GM23338 (cell line): ENCODE measurements around the gene TESK2. TPM values are rescaled to one million over a fixed set of nuclear protein-coding genes. Genes with fewer than 3 reads are reported as not detected.
"Not testable (repeated sequence)": the region's sequence is repeated elsewhere in the genome, so short reads cannot be mapped to it uniquely, and the experiment has no call there.

Experiments used
- ATAC-seq: fragments of 200-7000 bp; cut with Tn5 transposase; 3 replicates; pipeline ENCODE4 v1.9.1; 2020
- DNase-seq: peaks from one replicate; pipeline ENCODE4 v3.0.0-alpha.2; 2015; ENCODE audit warnings: low spot score
- H2AFZ ChIP-seq: fragments of 200-600 bp; sonication (generic); 2 replicates; pipeline ENCODE4 v1.8.0; 2016; ENCODE audit warnings: antibody characterized with exemption, mild to moderate bottlenecking, moderate library complexity
- H3F3A ChIP-seq: fragments of 200-600 bp; sonication (generic); replicated peaks from 2 replicates; pipeline ENCODE4 v1.8.0; 2017; ENCODE audit warnings: antibody characterized with exemption, mixed run types, low read depth
- H3K27ac ChIP-seq: fragments of 200-600 bp; sonication (generic); 2 replicates; pipeline ENCODE4 v1.6.1; 2016; ENCODE audit warnings: low read depth
- H3K27me3 ChIP-seq: fragments of 200-600 bp; sonication (generic); 2 replicates; pipeline ENCODE4 v1.8.0; 2016; ENCODE audit warnings: mild to moderate bottlenecking, mixed run types, moderate library complexity; ENCODE audit not compliant: insufficient read depth
- H3K36me3 ChIP-seq: fragments of 200-600 bp; sonication (generic); 2 replicates; pipeline ENCODE4 v1.8.0; 2016; ENCODE audit warnings: mild to moderate bottlenecking; ENCODE audit not compliant: insufficient read depth
- H3K4me1 ChIP-seq: fragments of 200-600 bp; sonication (generic); 2 replicates; pipeline ENCODE4 v1.8.0; 2016; ENCODE audit warnings: mild to moderate bottlenecking, moderate library complexity; ENCODE audit not compliant: insufficient read depth
- H3K4me2 ChIP-seq: fragments of 200-600 bp; sonication (generic); 2 replicates; pipeline ENCODE4 v1.7.1; 2017; ENCODE audit warnings: mixed run types
- H3K4me3 ChIP-seq: fragments of 200-600 bp; sonication (generic); 2 replicates; pipeline ENCODE4 v1.6.1; 2016; ENCODE audit warnings: mixed run types
- H3K79me2 ChIP-seq: fragments of 200-600 bp; sonication (generic); replicated peaks from 2 replicates; pipeline ENCODE4 v1.8.0; 2017; ENCODE audit warnings: mild to moderate bottlenecking; ENCODE audit not compliant: insufficient read depth
- H3K9me2 ChIP-seq: fragments of 200-600 bp; sonication (generic); 2 replicates; pipeline ENCODE4 v1.8.0; 2017; ENCODE audit not compliant: insufficient read depth
- H4K20me1 ChIP-seq: fragments of 200-600 bp; sonication (generic); replicated peaks from 2 replicates; pipeline ENCODE4 v1.8.0; 2017; ENCODE audit warnings: mild to moderate bottlenecking; ENCODE audit not compliant: insufficient read depth
- H3K27ac Mint-ChIP-seq: 2 replicates; pipeline ENCODE4 v1.8.0; 2020; ENCODE audit warnings: inconsistent platforms, mild to moderate bottlenecking, moderate library complexity, mixed read lengths
- H3K27me3 Mint-ChIP-seq: 3 replicates; pipeline ENCODE4 v1.8.0; 2022; ENCODE audit warnings: low read depth, mild to moderate bottlenecking, moderate library complexity, mixed read lengths, inconsistent platforms; ENCODE audit not compliant: insufficient read depth, poor library complexity
- H3K36me3 Mint-ChIP-seq: 3 replicates; pipeline ENCODE4 v1.8.0; 2021; ENCODE audit warnings: low read depth, mild to moderate bottlenecking, inconsistent platforms, moderate library complexity, mixed read lengths
- H3K4me1 Mint-ChIP-seq: 3 replicates; pipeline ENCODE4 v1.8.0; 2020; ENCODE audit warnings: mild to moderate bottlenecking, inconsistent platforms, mixed read lengths
- H3K4me3 Mint-ChIP-seq: 3 replicates; pipeline ENCODE4 v1.8.0; 2021; ENCODE audit warnings: moderate library complexity, mild to moderate bottlenecking, inconsistent platforms, mixed read lengths
- H3K9me3 Mint-ChIP-seq: 3 replicates; pipeline ENCODE4 v1.8.0; 2020; ENCODE audit warnings: moderate library complexity, mild to moderate bottlenecking, inconsistent platforms, mixed read lengths
- NANOG ChIP-seq: IDR thresholded peaks from 2 replicates; pipeline ENCODE4 v1.6.1; 2016; ENCODE audit warnings: antibody characterized with exemption, borderline replicate concordance
- ZNF331 ChIP-seq: fragments of 250-450 bp; sonication (Bioruptor Pico); IDR thresholded peaks from 2 replicates; pipeline ENCODE4 v1.5.0; 2020; ENCODE audit warnings: low read depth, mild to moderate bottlenecking, moderate library complexity
- polyA plus RNA-seq: library from polyadenylated mRNA; unstranded; fragments of >200 nt; fragmentation: Nextera tagmentation; extraction: Ambion mirVana; gene quantifications from 2 replicates; pipeline ENCODE4 v1.2.1, GENCODE V29; 2016
- total RNA-seq: library from RNA; depleted of rRNA; stranded (reverse); fragments of >200 nt; shearing (Covaris generic); gene quantifications from 2 replicates; pipeline ENCODE4 v1.2.3, GENCODE V29; 2014

Gene TESK2
- total and polyA plus RNA-seq, 2 experiments from 2014 or later, result 5.2 to 14.0 TPM

- not testable (repeated sequence) for H3K36me3 ChIP-seq, H3K27ac Mint-ChIP-seq, H3K4me3 ChIP-seq, H3K9me3 Mint-ChIP-seq, H3K4me3 Mint-ChIP-seq, H3K27me3 Mint-ChIP-seq, DNase-seq, H3K4me2 ChIP-seq, H4K20me1 ChIP-seq, H3K27ac ChIP-seq, H3K27me3 ChIP-seq, ATAC-seq, H3K9me2 ChIP-seq
- peaks cover 16% of the 10 kb centered on the region for H3F3A ChIP-seq
- Mint-ChIP-seq H3K36me3 (peaks cover 17% of the 10 kb centered on the region), H3K4me1 (peaks cover 41% of the 10 kb centered on the region)
- peaks cover 34% of the 10 kb centered on the region for H3K4me1 ChIP-seq
- peaks cover 27% of the 10 kb centered on the region for H3K79me2 ChIP-seq
- peak overlapping the region; percentile 56; the same call in 1 of the 2 replicates for H2AFZ ChIP-seq
These were observed 33.0 kb upstream of the TESK2 start for GRCh38 chr1:45523975-45524374.

DNA sequence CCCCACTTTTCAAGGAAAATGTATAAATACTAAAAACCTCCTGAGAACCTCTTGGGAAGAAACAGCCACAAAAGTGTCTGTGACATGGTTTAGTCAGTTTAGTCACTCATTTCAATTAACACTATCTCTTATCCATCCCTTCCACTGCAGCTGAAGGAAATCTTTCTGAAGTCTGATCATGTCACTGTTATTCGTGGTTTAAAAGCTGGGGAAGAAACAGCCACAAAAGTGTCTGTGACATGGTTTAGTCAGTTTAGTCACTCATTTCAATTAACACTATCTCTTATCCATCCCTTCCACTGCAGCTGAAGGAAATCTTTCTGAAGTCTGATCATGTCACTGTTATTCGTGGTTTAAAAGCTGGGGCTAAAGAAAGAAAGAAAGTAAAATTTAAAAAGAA lies 32.6 kb upstream of the TESK2 start:
- Histone ChIP-seq H3K36me3 (peaks cover 12% of the 10 kb centered on the region), H3F3A (peaks cover 20% of the 10 kb centered on the region), H3K79me2 (peaks cover 32% of the 10 kb centered on the region), H3K27ac (peak overlapping the region; percentile 100; the same call in 1 of the 2 replicates), H3K4me2 (0 out of 2 replicates have a peak overlapping the region, but pooled peaks have one; percentile 50), H4K20me1 (peaks cover 14% of the 10 kb centered on the region), H3K4me1 (peaks cover 34% of the 10 kb centered on the region)
- not testable (repeated sequence) for H3K9me3 Mint-ChIP-seq, ATAC-seq, H3K27me3 Mint-ChIP-seq, H3K27me3 ChIP-seq, H3K4me3 Mint-ChIP-seq, H3K4me3 ChIP-seq, H2AFZ ChIP-seq, DNase-seq, H3K9me2 ChIP-seq
- Mint-ChIP-seq H3K36me3 (peaks cover 22% of the 10 kb centered on the region), H3K27ac (peak overlapping the region; percentile 99; the same call in 1 of the 2 replicates), H3K4me1 (peaks cover 42% of the 10 kb centered on the region)

DNA sequence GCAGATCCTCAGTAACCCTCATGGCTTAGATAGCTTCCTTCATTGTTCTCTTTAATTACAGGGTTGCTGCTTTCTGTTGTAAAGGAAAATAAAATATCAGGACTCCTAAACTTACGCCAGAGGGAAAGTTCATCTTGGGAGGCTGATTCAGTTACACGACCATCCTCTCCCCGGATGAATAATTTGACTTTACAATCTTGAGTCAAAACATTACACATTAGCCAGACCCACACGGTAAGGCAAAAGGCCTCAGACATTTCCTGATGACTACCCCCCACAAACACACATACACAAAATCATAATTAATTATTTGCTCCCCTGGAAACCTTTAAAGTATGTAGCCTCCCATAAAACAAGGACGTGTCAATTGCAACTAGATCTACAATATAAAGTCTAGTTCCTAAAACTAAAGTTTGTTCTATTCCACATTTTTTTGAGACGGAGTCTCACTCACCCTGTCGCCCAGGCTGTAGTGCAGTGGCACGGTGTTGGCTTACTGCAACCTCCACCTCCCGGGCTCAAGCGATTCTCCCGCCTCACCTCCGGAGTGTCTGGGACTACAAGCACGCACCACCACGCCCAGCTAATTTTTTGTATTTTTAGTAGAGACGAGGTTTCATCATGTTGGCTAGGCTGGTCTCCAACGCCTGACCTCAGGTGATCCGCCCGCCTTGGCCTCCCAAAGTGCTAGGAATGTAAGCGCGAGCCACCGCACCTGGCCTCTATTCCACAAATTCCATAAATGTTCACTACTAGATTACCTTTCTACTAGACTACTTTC lies 31.6 kb upstream of the TESK2 start:
- no peaks in the 10 kb centered on the region; the same call in 2 of the 3 replicates for H3K9me3 Mint-ChIP-seq
- Histone ChIP-seq H3K27ac (peak overlapping the region; percentile 100), H3K27me3 (no peaks in the 10 kb centered on the region), H2AFZ (peak overlapping the region; percentile 54; the same call in 1 of the 2 replicates), H3F3A (peaks cover 27% of the 10 kb centered on the region), H3K4me2 (peak overlapping the region; percentile 85), H3K9me2 (no peaks in the 10 kb centered on the region), H3K36me3 (peaks cover 22% of the 10 kb centered on the region), H3K79me2 (peaks cover 42% of the 10 kb centered on the region), H3K4me3 (peak overlapping the region; percentile 100), H3K4me1 (peaks cover 34% of the 10 kb centered on the region), H4K20me1 (peaks cover 24% of the 10 kb centered on the region)
- peaks cover 30% of the 10 kb centered on the region for H3K36me3 Mint-ChIP-seq
- H3K4me1 Mint-ChIP-seq, result peaks cover 40% of the 10 kb centered on the region
- H3K27me3 Mint-ChIP-seq, result peaks cover 9% of the 10 kb centered on the region
- peak overlapping the region; percentile 98 for H3K4me3 Mint-ChIP-seq
- DNase-seq, result peak; percentile 41
- no peak for TF ChIP-seq ZNF331
- no peak for TF ChIP-seq NANOG
- H3K27ac Mint-ChIP-seq, result peak overlapping the region; percentile 99
- peak; percentile 22 for ATAC-seq
